Measurements from ENCODE around the gene SDC1.

DNA sequence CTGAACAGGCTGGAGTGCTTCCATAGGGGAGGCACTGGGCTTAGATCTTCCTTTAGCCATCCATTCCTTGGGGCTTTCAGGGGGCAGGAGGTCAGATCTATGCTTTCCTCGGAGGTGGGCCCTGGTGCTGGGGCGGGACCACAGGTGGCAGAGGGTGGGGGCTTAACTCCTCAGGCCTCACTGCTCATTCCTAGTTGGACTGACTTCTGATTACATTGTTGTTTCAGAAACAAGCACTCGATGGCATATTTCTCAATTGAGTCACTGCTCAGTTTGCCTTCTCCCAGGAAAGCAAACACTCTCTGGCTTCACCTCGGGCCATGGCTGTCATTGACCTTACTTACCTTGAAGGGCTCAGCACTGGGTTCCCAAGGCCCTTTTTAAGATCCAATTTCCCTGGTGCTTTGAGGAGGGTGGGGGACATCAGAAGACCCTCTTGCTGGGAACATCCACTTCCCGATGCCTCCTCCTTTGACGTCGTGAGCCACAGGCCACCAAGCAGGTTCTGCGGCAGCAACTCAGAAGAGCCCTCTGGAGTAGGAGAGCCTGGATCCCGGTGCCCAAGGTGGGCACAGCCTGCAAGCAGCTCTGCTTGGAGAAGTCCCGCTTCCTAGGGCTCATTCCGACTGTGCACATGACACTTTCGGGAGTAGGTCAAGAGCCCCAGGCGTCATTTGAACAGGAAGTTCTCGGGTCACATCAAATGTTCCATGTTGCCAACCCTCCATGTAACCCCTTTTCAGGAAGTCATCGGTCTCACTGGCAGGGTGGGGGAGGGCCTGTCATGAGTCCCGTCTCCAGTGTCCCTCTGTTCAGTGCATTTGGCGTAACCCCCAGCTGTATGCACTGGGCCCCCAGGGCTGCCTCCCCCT lies 40.6 kb downstream of the SDC1 start:
- TF ChIP-seq CTCF (conservative IDR thresholded peaks at IDR 0.05) = no peak
- no peak for TF ChIP-seq ZFX (IDR thresholded peaks at IDR 0.05)

Data from C4-2B (cell line).